HepG2 (cell line): ENCODE results near the gene PLCB1. TPM values are rescaled to one million over a fixed set of nuclear protein-coding genes. Genes with fewer than 3 reads are reported as not detected.

ENCODE experiments used
- ATAC-seq: fragments of 200-7000 bp; cut with Tn5 transposase; 3 replicates; pipeline ENCODE4 v1.9.1; 2020; ENCODE audit warnings: mild to moderate bottlenecking, moderate library complexity
- BruUV-seq: library from RNA; stranded (reverse); fragments of 400-500 nt; replicated peaks from 2 replicates; lab custom pipeline; 2021; lab: Mats Ljungman, UMichigan
- CTCF ChIA-PET: fragments of 300-600 bp; formaldehyde crosslinking; extraction: SDS; loops from one replicate; lab custom pipeline; 2021; ENCODE audit warnings: low total read pairs, inconsistent platforms, low intra/inter-chr PET ratio; lab: Yijun Ruan, JAX
- POLR2A ChIA-PET: fragments of 350-600 bp; sonication (Branson Sonifier 250); formaldehyde crosslinking; loops from one replicate; lab custom pipeline; 2020; ENCODE audit warnings: antibody characterized with exemption, inconsistent platforms; lab: Yijun Ruan, JAX
- DNase-seq: peaks from one replicate; pipeline ENCODE4 v3.0.0-alpha.2; 2015; ENCODE audit warnings: low spot score
- FAIRE-seq: peaks from 3 replicates; lab custom pipeline; 2011; peaks lifted over from hg19 to GRCh38; lab: Jason Lieb, UNC
- H2AFZ ChIP-seq: one replicate; pipeline ENCODE4 v1.6.1; 2011; ENCODE audit warnings: low read length, inconsistent platforms
- H3K27ac ChIP-seq: fragments of 300-600 bp; 3 replicates; pipeline ENCODE4 v1.8.0; 2011; ENCODE audit warnings: mixed run types, mild to moderate bottlenecking, mixed read lengths, low read length, inconsistent platforms; ENCODE audit not compliant: insufficient read depth; ENCODE audit errors: extremely low read length
- H3K27me3 ChIP-seq, 2 experiments: fragments of 200-600 bp in 1 of 2; 2 replicates in 1 of 2; 3 replicates in 1 of 2; pipeline versions ENCODE4 v1.6.0 to v1.8.0; 2011; ENCODE audit warnings: low read length in 2 of 2, mild to moderate bottlenecking in 2 of 2, moderate library complexity in 2 of 2, inconsistent platforms in 1 of 2; ENCODE audit not compliant: insufficient read depth in 2 of 2, control insufficient read depth in 1 of 2
- H3K36me3 ChIP-seq, 2 experiments: fragments of 200-600 bp in 1 of 2; replicated peaks in 1 of 2; 2 replicates in 1 of 2; 3 replicates in 1 of 2; pipeline versions ENCODE4 v1.5.1 to v1.8.0; 2011; ENCODE audit warnings: low read length in 2 of 2, inconsistent platforms in 1 of 2; ENCODE audit not compliant: insufficient read depth in 2 of 2, control insufficient read depth in 1 of 2
- H3K4me1 ChIP-seq: 2 replicates; pipeline ENCODE4 v1.5.1; 2012; ENCODE audit warnings: low read length, inconsistent platforms; ENCODE audit not compliant: insufficient read depth
- H3K4me2 ChIP-seq: 2 replicates; pipeline ENCODE4 v1.6.0; 2011; ENCODE audit warnings: low read depth, low read length, inconsistent platforms
- H3K4me3 ChIP-seq, 3 experiments: fragments of 200-600 bp in 1 of 3; sonication (generic), shearing (Covaris generic) in 1 of 3; replicated peaks in 1 of 3; 2 replicates each; pipeline ENCODE4 v1.5.1; 2011 to 2016; ENCODE audit warnings: low read length in 3 of 3, inconsistent platforms in 2 of 3, low read depth in 2 of 3, mild to moderate bottlenecking in 2 of 3, control low read depth in 1 of 3, mixed read lengths in 1 of 3; ENCODE audit not compliant: insufficient read depth in 1 of 3
- H3K79me2 ChIP-seq: one replicate; pipeline ENCODE4 v1.6.1; 2011; ENCODE audit warnings: low read length, inconsistent platforms; ENCODE audit not compliant: insufficient read depth
- H3K9ac ChIP-seq: 2 replicates; pipeline ENCODE4 v1.6.0; 2011; ENCODE audit warnings: mild to moderate bottlenecking, low read depth, low read length, inconsistent platforms; ENCODE audit not compliant: insufficient read depth
- H3K9me3 ChIP-seq: 2 replicates; pipeline ENCODE4 v1.5.1; 2012; ENCODE audit warnings: mild to moderate bottlenecking, low read length
- H4K20me1 ChIP-seq: 2 replicates; pipeline ENCODE4 v1.6.0; 2011; ENCODE audit warnings: inconsistent platforms, mild to moderate bottlenecking, low read length, moderate library complexity; ENCODE audit not compliant: insufficient read depth
- ATF1 ChIP-seq: IDR thresholded peaks from 2 replicates; pipeline ENCODE4 v1.6.1; 2016; ENCODE audit warnings: mild to moderate bottlenecking, control low read depth
- CBFB ChIP-seq: sonication (generic); formaldehyde crosslinking; IDR thresholded peaks from 2 replicates; pipeline ENCODE4 v1.4.0; 2020; ENCODE audit warnings: missing genetic modification reagents
- MAFK ChIP-seq, 2 experiments: IDR thresholded peaks in 1 of 2; conservative IDR thresholded peaks in 1 of 2; 2 replicates each; pipeline ENCODE4 v1.6.1; 2011; ENCODE audit warnings: improper control_type of control experiment in 2 of 2, low read length in 2 of 2
- NFE2L1 ChIP-seq: sonication (generic); formaldehyde crosslinking; IDR thresholded peaks from 2 replicates; pipeline ENCODE4 v1.4.0; 2020; ENCODE audit warnings: missing genetic modification reagents, mild to moderate bottlenecking, borderline replicate concordance
- NPAS2 ChIP-seq: sonication (generic); formaldehyde crosslinking; IDR thresholded peaks from 2 replicates; pipeline ENCODE4 v1.8.0; 2022; ENCODE audit warnings: mild to moderate bottlenecking, missing genetic modification reagents, borderline replicate concordance
- NR0B2 ChIP-seq: sonication (generic); formaldehyde crosslinking; IDR thresholded peaks from 2 replicates; pipeline ENCODE4 v1.4.0; 2020; ENCODE audit warnings: mild to moderate bottlenecking, missing genetic modification reagents
- NR2F2 ChIP-seq: IDR thresholded peaks from 2 replicates; pipeline ENCODE4 v1.6.1; 2012; ENCODE audit warnings: low read depth, inconsistent platforms, borderline replicate concordance
- NR3C1 ChIP-seq: sonication (generic); formaldehyde crosslinking; IDR thresholded peaks from 2 replicates; pipeline ENCODE4 v1.4.0; 2020; ENCODE audit warnings: missing genetic modification reagents
- RFXAP ChIP-seq: sonication (generic); formaldehyde crosslinking; IDR thresholded peaks from 2 replicates; pipeline ENCODE4 v1.4.0; 2020; ENCODE audit warnings: missing genetic modification reagents, borderline replicate concordance
- SYNCRIP ChIP-seq: fragments of 200-400 bp; formaldehyde crosslinking; IDR thresholded peaks from 2 replicates; pipeline ENCODE4 v1.6.1; 2018; ENCODE audit warnings: mild to moderate bottlenecking, low read depth, low read length; ENCODE audit not compliant: insufficient read depth
- ZBTB4 ChIP-seq: sonication (generic); formaldehyde crosslinking; IDR thresholded peaks from 2 replicates; pipeline ENCODE4 v1.4.0; 2020; ENCODE audit warnings: missing genetic modification reagents, mild to moderate bottlenecking, borderline replicate concordance
- ZFP36L1 ChIP-seq: sonication (generic); formaldehyde crosslinking; IDR thresholded peaks from 2 replicates; pipeline ENCODE4 v1.8.0; 2022; ENCODE audit warnings: mild to moderate bottlenecking, missing genetic modification reagents, moderate library complexity
- ZNF121 ChIP-seq: sonication (generic); formaldehyde crosslinking; IDR thresholded peaks from 2 replicates; pipeline ENCODE4 v1.5.0; 2020; ENCODE audit warnings: mild to moderate bottlenecking, missing genetic modification reagents
- ZNF562 ChIP-seq: sonication (generic); formaldehyde crosslinking; IDR thresholded peaks from 2 replicates; pipeline ENCODE4 v1.8.0; 2022; ENCODE audit warnings: missing genetic modification reagents, borderline replicate concordance
- ZNF564 ChIP-seq: sonication (generic); formaldehyde crosslinking; IDR thresholded peaks from 2 replicates; pipeline ENCODE4 v1.8.1; 2023; ENCODE audit warnings: mild to moderate bottlenecking, missing genetic modification reagents
- ZSCAN5A ChIP-seq: sonication (generic); formaldehyde crosslinking; IDR thresholded peaks from 2 replicates; pipeline ENCODE4 v1.8.0; 2022; ENCODE audit warnings: mild to moderate bottlenecking, missing genetic modification reagents, borderline replicate concordance
- WGBS: methylation state at CpG from one replicate; pipeline ENCODE4 v1.1.6; 2017; ENCODE audit warnings: low lambda C conversion rate; 5-methylcytosine and 5-hydroxymethylcytosine counted together
- in situ Hi-C: cut with HindIII; loops from 2 replicates; pipeline ENCODE4 v1.10.0; 2017; ENCODE audit warnings: low pct_unique_long_range_greater_than_20kb; ENCODE audit not compliant: extremely low pct_ligation_motif_present
- intact Hi-C: fragments of 100-400 bp; cut with micrococcal nuclease; formaldehyde crosslinking; loops from one replicate; pipeline ENCODE4 v1.10.0; 2022; ENCODE audit not compliant: unreplicated experiment
- polyA plus RNA-seq, 8 experiments: library from polyadenylated mRNA; depleted of rRNA in 3 of 8; stranded (reverse) in 7 of 8; unstranded in 1 of 8; fragments of >200 nt; fragmentation: Illumina TruSeq in 4 of 8; extraction: Trizol in 4 of 8; gene quantifications; 2 replicates each; pipeline versions ENCODE4 v1.2.1 to v1.2.3, GENCODE V29; 2011 to 2016; ENCODE audit warnings: low read depth in 4 of 8, missing spikeins in 1 of 8, mixed read lengths in 1 of 8; ENCODE audit not compliant: insufficient read depth in 1 of 8
- total RNA-seq, 5 experiments: library from RNA; depleted of rRNA; stranded (reverse); fragments of >200 nt; fragmentation: Illumina TruSeq; extraction: Trizol; gene quantifications; 2 replicates each; pipeline ENCODE4 v1.2.3, GENCODE V29; 2016; ENCODE audit warnings: low read depth in 1 of 5

PLCB1 gene
- total and polyA plus RNA-seq, 2 of the 13 experiments (the other 11 are each of a cell fraction or from before 2014, with no cell fraction given): 42.4 to 55.9 TPM

- TF ChIP-seq RFXAP (CRISPR knock-in tag): no peak
- no peak for TF ChIP-seq ZNF562 (CRISPR knock-in tag)
- no peak for TF ChIP-seq ATF1 (CRISPR knock-in tag)
- peak; percentile 68; the same call in 1 of the 2 replicates for TF ChIP-seq ZFP36L1 (CRISPR knock-in tag)
Measured at GRCh38 chr20:8330319-8330784, 198.3 kb downstream of the PLCB1 start (continued).

GRCh38 chr20:8330785-8331695 lies 199.0 kb downstream of the PLCB1 start:
- peak; percentile 12 for FAIRE-seq
- no peak for TF ChIP-seq MAFK (conservative IDR thresholded peaks at IDR 0.05 in 1 of 2, IDR thresholded peaks at IDR 0.05 in 1 of 2; ENCODE audit: low read length in 2 of 2)
- no peak for TF ChIP-seq ZSCAN5A (CRISPR knock-in tag)
- no peak for TF ChIP-seq ZBTB4 (CRISPR knock-in tag)
- no peak for TF ChIP-seq CBFB (CRISPR knock-in tag)
- no peak for TF ChIP-seq NPAS2 (CRISPR knock-in tag)
- TF ChIP-seq NFE2L1 (CRISPR knock-in tag): no peak
- TF ChIP-seq NR3C1: no peak
- TF ChIP-seq ZNF564 (CRISPR knock-in tag): 0 out of 2 replicates have a peak, but pooled peaks have one; percentile 52
- peak; percentile 89 for TF ChIP-seq NR2F2
- TF ChIP-seq ZNF121 (CRISPR knock-in tag): no peak
- TF ChIP-seq NR0B2 (CRISPR knock-in tag): no peak
- no peak for TF ChIP-seq SYNCRIP

More at GRCh38 chr20:8330785-8331695, 199.0 kb downstream of the PLCB1 start:
- 32% methylated on average over 3 of the region's 3 CpGs for WGBS
- in situ Hi-C loops (no loop called here), intact Hi-C loops (loop anchor here (1.0 to 2.0 kb wide), 4 partner anchors 14 to 141 kb away; no protein-coding TSS in a partner anchor)
- ATAC-seq: peak; percentile 91
- Histone ChIP-seq H3K4me3 (peak overlapping the region in 2 of 3 experiments; percentile 1 to 44; a peak in 3 of 6 replicates), H3K4me2 (peak overlapping the region; percentile 67), H3K27ac (peak overlapping the region; percentile 77), H3K79me2 (peaks cover 7% of the 10 kb centered on the region), H4K20me1 (no peaks in the 10 kb centered on the region), H3K27me3 (no peaks in the 10 kb centered on the region), H3K4me1 (peaks cover 86% of the 10 kb centered on the region), H3K36me3 (peaks cover 0 to 3% of the 10 kb centered on the region in 2 experiments; a peak in 2 of 5 replicates), H2AFZ (no peak overlapping the region), H3K9me3 (no peaks in the 10 kb centered on the region), H3K9ac (peak overlapping the region; percentile 37)
- peak; percentile 94 for DNase-seq
- ChIA-PET POLR2A (interaction anchor here (1.0 kb wide), 1 partner anchor 197 kb away, joined by 3 read pairs; no protein-coding TSS in a partner anchor), CTCF (no interaction called here)
- BruUV-seq: no TSS peak
